Body of pancreas (tissue), 4 donors: ENCODE data around the gene ZFAND3.

Experiments used
- CTCF ChIP-seq, 7 experiments: fragments of 450-650 bp in 4 of 7; fragments of 200-600 bp in 3 of 7; sonication (generic) in 3 of 7; IDR thresholded peaks; one replicate each; pipeline ENCODE4 v1.5.1; 2016 to 2019; ENCODE audit warnings: antibody characterized with exemption in 7 of 7
- POLR2A ChIP-seq, 3 donors: fragments of 450-650 bp; IDR thresholded peaks; one replicate each; pipeline ENCODE4 v1.6.1; 2016; ENCODE audit warnings: antibody characterized with exemption in 3 of 3, mild to moderate bottlenecking in 2 of 3

- no peak for TF ChIP-seq CTCF (IDR thresholded peaks at IDR 0.05)
- no peak for TF ChIP-seq POLR2A (IDR thresholded peaks at IDR 0.05)
These were observed 244.9 kb downstream of the ZFAND3 start for GRCh38 chr6:38064431-38064830.
